Measurements from ENCODE around the gene WDR4.

- TF ChIP-seq MAX (IDR thresholded peaks at IDR 0.05; ENCODE audit: low read depth, low read length) (no peak), CTCF (IDR thresholded peaks at IDR 0.05; ENCODE audit: low read depth, low read length) (no peak), POLR2A (IDR thresholded peaks at IDR 0.05; ENCODE audit: extremely low read depth, insufficient read length) (no peak), MYC (IDR thresholded peaks at IDR 0.05; ENCODE audit: low read depth, low read length) (no peak)
These were observed 45.1 kb upstream of the WDR4 start for GRCh38 chr21:42924433-42924751.
